ENCODE data around the gene PLIN1.

The PLIN1 gene

DNA sequence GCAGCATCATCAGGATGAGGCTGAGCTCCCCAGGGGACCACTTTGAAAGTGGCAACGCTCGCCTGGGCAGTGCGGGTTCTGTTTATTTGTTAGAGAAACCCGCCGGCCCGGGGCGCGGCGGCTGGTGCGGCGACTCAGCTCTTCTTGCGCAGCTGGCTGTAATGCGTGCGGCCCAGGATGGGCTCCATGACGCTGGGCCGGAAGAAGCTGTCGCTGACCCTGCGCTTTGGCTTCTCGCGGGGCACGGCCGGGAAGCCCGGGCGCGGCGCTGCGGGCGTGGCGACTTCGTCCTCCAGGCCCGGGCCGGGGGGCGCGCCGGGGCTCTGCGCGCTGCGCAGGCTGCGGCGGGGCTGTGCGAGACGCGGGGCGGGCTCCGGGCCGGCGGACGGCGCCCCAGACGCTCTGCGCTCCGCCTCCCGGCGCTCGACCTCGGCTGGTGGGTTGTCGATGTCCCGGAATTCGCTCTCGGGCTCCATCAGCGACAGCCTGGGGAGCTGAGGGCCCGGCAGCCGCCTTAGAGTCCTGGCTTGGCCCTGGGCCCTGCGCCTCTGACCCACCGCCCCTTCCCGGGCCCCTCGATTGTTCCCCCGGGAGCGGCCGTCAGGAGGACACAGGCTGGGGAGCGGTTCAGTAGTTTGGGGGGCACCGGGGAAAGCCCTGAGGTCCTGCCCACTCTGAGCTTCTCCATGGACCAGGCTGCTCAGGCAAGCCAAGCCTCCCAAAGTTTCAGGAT is 13.6 kb downstream of the PLIN1 start:
- TF ChIP-seq TAF1 (IDR thresholded peaks at IDR 0.05; ENCODE audit: borderline replicate concordance, insufficient read depth, low read length) (0 out of 2 replicates have a peak, but pooled peaks have one; percentile 33), FOXP2 (optimal IDR thresholded peaks at IDR 0.05; ENCODE audit: borderline replicate concordance, extremely low read depth, extremely low read length, insufficient read depth) (no peak), POLR2AphosphoS5 (IDR thresholded peaks at IDR 0.05; ENCODE audit: low read depth, low read length) (no peak)

DNA sequence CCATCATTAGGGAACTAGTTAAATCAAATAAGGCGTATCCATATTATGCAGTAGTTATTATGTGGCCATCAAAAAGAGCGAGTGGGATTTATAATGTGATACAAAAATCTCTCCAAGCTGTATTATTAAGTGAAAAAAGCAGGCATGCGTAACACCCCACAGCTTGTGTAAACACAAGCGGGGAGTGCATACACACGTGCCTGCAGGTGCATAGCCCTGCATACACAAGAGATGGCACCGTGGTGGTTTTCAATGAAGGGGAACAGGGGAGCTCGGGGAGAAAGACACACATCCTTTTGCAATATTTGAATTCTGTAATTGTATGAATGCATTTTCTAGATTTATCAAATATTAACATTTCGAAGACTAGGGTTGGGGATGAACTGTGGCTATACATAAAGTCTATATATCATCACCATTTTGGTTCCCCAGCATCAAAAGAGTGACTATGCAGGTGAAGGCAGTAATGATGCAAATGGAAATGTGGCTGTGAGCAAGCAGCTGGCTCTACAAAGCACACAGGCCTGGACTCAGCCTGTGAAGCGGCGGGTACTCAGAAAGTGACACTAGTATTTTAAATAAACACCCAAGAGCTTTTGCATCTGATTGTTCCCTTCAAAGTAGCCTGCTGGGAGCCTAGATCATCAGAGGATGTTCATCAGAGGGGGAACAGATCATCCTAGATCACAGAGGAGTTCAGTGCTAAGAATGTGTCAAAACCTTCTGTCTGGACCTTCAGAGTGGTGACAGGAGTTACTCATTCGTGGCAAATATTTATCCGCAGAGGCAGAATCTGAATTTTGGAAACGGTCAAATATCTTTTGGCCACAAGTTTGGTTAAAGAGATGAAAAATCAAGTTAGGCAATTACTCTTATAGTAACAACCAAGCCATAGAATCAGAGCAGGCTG is 14.5 kb downstream of the PLIN1 start:
- TF ChIP-seq FOXP2 (optimal IDR thresholded peaks at IDR 0.05; ENCODE audit: borderline replicate concordance, extremely low read depth, extremely low read length, insufficient read depth) = no peak
- no peak for TF ChIP-seq TAF1 (IDR thresholded peaks at IDR 0.05; ENCODE audit: borderline replicate concordance, insufficient read depth, low read length)
- no peak for TF ChIP-seq POLR2AphosphoS5 (IDR thresholded peaks at IDR 0.05; ENCODE audit: low read depth, low read length)
- no peak for TF ChIP-seq SIN3A (IDR thresholded peaks at IDR 0.05; ENCODE audit: borderline replicate concordance, insufficient read depth, low read length)
- TF ChIP-seq, protein P1, sequence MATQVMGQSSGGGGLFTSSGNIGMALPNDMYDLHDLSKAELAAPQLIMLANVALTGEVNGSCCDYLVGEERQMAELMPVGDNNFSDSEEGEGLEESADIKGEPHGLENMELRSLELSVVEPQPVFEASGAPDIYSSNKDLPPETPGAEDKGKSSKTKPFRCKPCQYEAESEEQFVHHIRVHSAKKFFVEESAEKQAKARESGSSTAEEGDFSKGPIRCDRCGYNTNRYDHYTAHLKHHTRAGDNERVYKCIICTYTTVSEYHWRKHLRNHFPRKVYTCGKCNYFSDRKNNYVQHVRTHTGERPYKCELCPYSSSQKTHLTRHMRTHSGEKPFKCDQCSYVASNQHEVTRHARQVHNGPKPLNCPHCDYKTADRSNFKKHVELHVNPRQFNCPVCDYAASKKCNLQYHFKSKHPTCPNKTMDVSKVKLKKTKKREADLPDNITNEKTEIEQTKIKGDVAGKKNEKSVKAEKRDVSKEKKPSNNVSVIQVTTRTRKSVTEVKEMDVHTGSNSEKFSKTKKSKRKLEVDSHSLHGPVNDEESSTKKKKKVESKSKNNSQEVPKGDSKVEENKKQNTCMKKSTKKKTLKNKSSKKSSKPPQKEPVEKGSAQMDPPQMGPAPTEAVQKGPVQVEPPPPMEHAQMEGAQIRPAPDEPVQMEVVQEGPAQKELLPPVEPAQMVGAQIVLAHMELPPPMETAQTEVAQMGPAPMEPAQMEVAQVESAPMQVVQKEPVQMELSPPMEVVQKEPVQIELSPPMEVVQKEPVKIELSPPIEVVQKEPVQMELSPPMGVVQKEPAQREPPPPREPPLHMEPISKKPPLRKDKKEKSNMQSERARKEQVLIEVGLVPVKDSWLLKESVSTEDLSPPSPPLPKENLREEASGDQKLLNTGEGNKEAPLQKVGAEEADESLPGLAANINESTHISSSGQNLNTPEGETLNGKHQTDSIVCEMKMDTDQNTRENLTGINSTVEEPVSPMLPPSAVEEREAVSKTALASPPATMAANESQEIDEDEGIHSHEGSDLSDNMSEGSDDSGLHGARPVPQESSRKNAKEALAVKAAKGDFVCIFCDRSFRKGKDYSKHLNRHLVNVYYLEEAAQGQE (IDR thresholded peaks at IDR 0.05; ENCODE audit: insufficient read depth in 1 of 2, low read depth in 2 of 2, low read length in 2 of 2) = no peak

DNA sequence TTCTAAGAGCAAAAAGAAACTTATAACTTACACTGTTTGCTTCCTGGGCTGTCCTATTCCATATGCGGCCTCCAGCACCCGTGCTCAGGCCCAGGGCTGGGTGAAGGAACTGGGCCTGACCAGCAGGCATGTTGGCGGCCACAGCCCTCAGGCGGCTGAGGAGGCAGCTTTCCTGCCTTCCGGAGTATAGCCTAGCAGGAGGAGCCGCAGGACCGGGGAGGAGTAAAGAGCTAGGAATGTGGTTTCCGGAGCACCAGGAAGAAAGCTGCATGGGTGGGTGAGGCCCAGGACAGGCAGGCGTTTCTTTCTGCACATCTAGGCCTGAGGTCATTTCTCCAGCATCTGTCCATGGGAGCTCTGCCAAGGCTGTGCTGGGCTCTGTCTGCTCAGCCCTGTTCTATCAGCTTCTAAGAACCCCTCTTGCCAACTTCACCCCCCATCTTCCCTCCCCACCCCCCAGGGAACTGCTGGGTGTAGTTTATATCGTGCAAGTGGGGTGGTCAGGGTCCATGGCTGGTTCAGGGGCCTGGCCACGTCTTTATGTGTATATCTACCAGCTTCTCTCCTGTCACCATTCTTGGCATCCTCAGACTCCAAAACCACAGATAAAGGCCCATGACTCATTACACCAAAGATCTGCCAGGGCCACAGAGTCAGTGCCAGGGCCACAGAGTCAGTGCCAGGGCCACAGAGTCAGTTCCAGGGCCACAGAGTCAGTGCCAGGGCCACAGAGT is 16.1 kb downstream of the PLIN1 start:
- TF ChIP-seq TAF1 (IDR thresholded peaks at IDR 0.05; ENCODE audit: borderline replicate concordance, insufficient read depth, low read length) (no peak), SIN3A (IDR thresholded peaks at IDR 0.05; ENCODE audit: borderline replicate concordance, insufficient read depth, low read length) (no peak), FOXP2 (optimal IDR thresholded peaks at IDR 0.05; ENCODE audit: borderline replicate concordance, extremely low read depth, extremely low read length, insufficient read depth) (no peak), POLR2AphosphoS5 (IDR thresholded peaks at IDR 0.05; ENCODE audit: low read depth, low read length) (peak; percentile 89)
- TF ChIP-seq, protein P1 (IDR thresholded peaks at IDR 0.05; ENCODE audit: insufficient read depth in 1 of 2, low read depth in 2 of 2, low read length in 2 of 2) = peak in 1 of 2 experiments; percentile 34; a peak in 1 of 4 replicates

DNA sequence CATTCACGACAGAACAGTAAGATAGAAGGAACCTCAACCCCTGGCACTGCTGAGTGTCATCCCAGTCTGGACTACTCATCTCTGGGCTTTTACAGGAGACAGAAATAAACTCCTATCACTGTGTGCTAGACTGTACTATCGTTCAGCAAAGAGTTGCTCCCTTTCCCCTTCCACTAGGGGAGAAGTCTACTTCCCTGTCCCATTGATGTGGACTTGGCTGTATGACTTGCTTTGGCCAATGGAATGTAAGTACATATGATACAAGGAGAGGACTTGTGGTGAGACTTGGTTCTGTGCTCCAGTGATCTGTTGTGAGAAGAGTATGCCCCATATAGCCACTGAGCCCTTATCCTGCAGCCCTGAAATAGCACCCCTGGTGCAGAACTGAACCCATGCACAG is 18.6 kb downstream of the PLIN1 start:
- TF ChIP-seq TAF1 (IDR thresholded peaks at IDR 0.05; ENCODE audit: borderline replicate concordance, insufficient read depth, low read length) (no peak), POLR2AphosphoS5 (IDR thresholded peaks at IDR 0.05; ENCODE audit: low read depth, low read length) (no peak), FOXP2 (optimal IDR thresholded peaks at IDR 0.05; ENCODE audit: borderline replicate concordance, extremely low read depth, extremely low read length, insufficient read depth) (no peak), SIN3A (IDR thresholded peaks at IDR 0.05; ENCODE audit: borderline replicate concordance, insufficient read depth, low read length) (no peak)
- TF ChIP-seq, protein P1 (IDR thresholded peaks at IDR 0.05; ENCODE audit: insufficient read depth in 1 of 2, low read depth in 2 of 2, low read length in 2 of 2) = no peak

DNA sequence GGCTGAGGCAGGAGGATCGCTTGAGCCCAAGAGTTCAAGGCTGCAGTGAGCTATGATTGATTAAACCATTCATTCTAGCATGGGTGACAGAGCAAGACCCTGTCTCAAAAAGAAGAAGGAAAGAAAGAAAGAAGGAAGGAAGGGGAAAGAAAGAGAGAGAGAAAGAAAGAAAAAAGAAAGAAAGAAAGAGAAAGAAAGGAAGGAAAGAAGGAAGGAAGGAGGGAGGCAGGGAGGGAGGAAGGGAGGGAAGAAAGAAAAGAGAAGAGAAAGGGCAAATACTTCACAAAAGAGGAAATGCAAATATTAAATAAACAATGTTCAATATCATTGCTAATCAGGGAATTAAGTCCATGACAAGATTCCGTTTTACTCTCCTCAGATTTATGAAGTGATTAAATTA is 19.9 kb downstream of the PLIN1 start:
- TF ChIP-seq POLR2AphosphoS5 (IDR thresholded peaks at IDR 0.05; ENCODE audit: low read depth, low read length) = no peak
- TF ChIP-seq, protein P1 (IDR thresholded peaks at IDR 0.05; ENCODE audit: insufficient read depth in 1 of 2, low read depth in 2 of 2, low read length in 2 of 2) = no peak
- no peak for TF ChIP-seq TAF1 (IDR thresholded peaks at IDR 0.05; ENCODE audit: borderline replicate concordance, insufficient read depth, low read length)
- no peak for TF ChIP-seq SIN3A (IDR thresholded peaks at IDR 0.05; ENCODE audit: borderline replicate concordance, insufficient read depth, low read length)
- TF ChIP-seq FOXP2 (optimal IDR thresholded peaks at IDR 0.05; ENCODE audit: borderline replicate concordance, extremely low read depth, extremely low read length, insufficient read depth) = no peak

Data from PFSK-1 (cell line).